ENCODE results near the gene ATG7. TPM values are rescaled to one million over a fixed set of nuclear protein-coding genes. Genes with fewer than 3 reads are reported as not detected.
A peak's percentile ranks its signal among the peaks of the same experiment; 100 is the strongest.

ATG7 gene
- total RNA-seq, 1 experiment from 2014 or later: 29.3 TPM

GRCh38 chr3:11239796-11240195 is 32.4 kb upstream of the ATG7 start:
- Histone ChIP-seq H3K79me2 (ENCODE audit: insufficient read depth, low read length) (peaks cover 7% of the 10 kb centered on the region; the same call in 1 of the 2 replicates), H3K9me3 (ENCODE audit: control insufficient read depth in 1 of 2, insufficient read depth in 1 of 2, low read depth in 1 of 2, low read length in 2 of 2) (no peaks in the 10 kb centered on the region), H3K4me3 (replicated peaks in 1 of 2; ENCODE audit: low read depth in 1 of 2, low read length in 2 of 2) (no peak overlapping the region), H3K9ac (ENCODE audit: low read length) (no peak overlapping the region), H2AFZ (ENCODE audit: low read depth, low read length, poor library complexity, severe bottlenecking) (no peak overlapping the region), H3K9me2 (ENCODE audit: insufficient read depth) (no peaks in the 10 kb centered on the region), H3K27ac (ENCODE audit: low read depth, low read length) (no peak overlapping the region), H3K4me2 (ENCODE audit: low read length) (peak overlapping the region; percentile 66), H3K4me1 (ENCODE audit: control insufficient read depth in 1 of 2, insufficient read depth in 2 of 2, low read length in 2 of 2) (peaks cover 3 to 51% of the 10 kb centered on the region in 2 experiments), H4K20me1 (ENCODE audit: insufficient read depth) (no peaks in the 10 kb centered on the region), H3K36me3 (ENCODE audit: control insufficient read depth in 1 of 2, insufficient read depth in 2 of 2, low read length in 2 of 2) (no peaks in the 10 kb centered on the region), H3K27me3 (ENCODE audit: insufficient read depth, low read length) (no peaks in the 10 kb centered on the region)
- RAD21 ChIA-PET (ENCODE audit: low non-redundant PET in 1 of 2, low total read pairs in 2 of 2, uncharacterized antibody in 2 of 2, unreplicated experiment in 2 of 2): interaction anchor here in 1 of 2 experiments (0.6 kb wide), 1 partner anchor 235 kb away, joined by 3 read pairs; no protein-coding TSS in a partner anchor
- no peak for ATAC-seq
- intact Hi-C loops (cut with micrococcal nuclease): loop anchor here (5.0 to 10.0 kb wide), 2 partner anchors 413 to 595 kb away; no protein-coding TSS in a partner anchor
- POLR2A ChIA-PET: no interaction called here
- DNase-seq (ENCODE audit: low read depth, low spot score): no peak
- no TSS peak for BruUV-seq (replicated peaks)
- CTCF ChIA-PET: no interaction called here
- TF ChIP-seq EZH2phosphoT487 (IDR thresholded peaks at IDR 0.05; ENCODE audit: borderline replicate concordance): no peak
- no peak for TF ChIP-seq MAX (IDR thresholded peaks at IDR 0.05)
- TF ChIP-seq ELF1 (IDR thresholded peaks at IDR 0.05; ENCODE audit: borderline replicate concordance, low read depth): no peak
- TF ChIP-seq POLR2A (IDR thresholded peaks at IDR 0.05; ENCODE audit: borderline replicate concordance, extremely low read depth, insufficient read depth, insufficient read length): no peak
- no peak for TF ChIP-seq RAD21 (IDR thresholded peaks at IDR 0.05; ENCODE audit: low read depth)
- TF ChIP-seq CTCF (IDR thresholded peaks at IDR 0.05 in 2 of 3, conservative IDR thresholded peaks at IDR 0.05 in 1 of 3; ENCODE audit: borderline replicate concordance in 1 of 3, insufficient read depth in 1 of 3, low read depth in 2 of 3, low read length in 2 of 3): no peak
- TF ChIP-seq, protein P1, sequence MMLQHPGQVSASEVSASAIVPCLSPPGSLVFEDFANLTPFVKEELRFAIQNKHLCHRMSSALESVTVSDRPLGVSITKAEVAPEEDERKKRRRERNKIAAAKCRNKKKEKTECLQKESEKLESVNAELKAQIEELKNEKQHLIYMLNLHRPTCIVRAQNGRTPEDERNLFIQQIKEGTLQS (IDR thresholded peaks at IDR 0.05): no peak
- no peak for TF ChIP-seq FOSL1 (IDR thresholded peaks at IDR 0.05; ENCODE audit: low read depth)
- TF ChIP-seq TCF7L2 (IDR thresholded peaks at IDR 0.05; ENCODE audit: borderline replicate concordance, extremely low read depth, insufficient read depth, insufficient read length): no peak
- no peak for TF ChIP-seq CBX3 (IDR thresholded peaks at IDR 0.05; ENCODE audit: low read depth)
- no peak for TF ChIP-seq SIN3A (IDR thresholded peaks at IDR 0.05; ENCODE audit: low read depth)
- no peak for TF ChIP-seq ZNF274 (IDR thresholded peaks at IDR 0.05; ENCODE audit: low read depth, low read length)
- TF ChIP-seq JUND (IDR thresholded peaks at IDR 0.05): no peak
- TF ChIP-seq SRF (IDR thresholded peaks at IDR 0.05; ENCODE audit: low read depth): no peak
- no peak for TF ChIP-seq EZH2 (IDR thresholded peaks at IDR 0.05)
- TF ChIP-seq ZFX (IDR thresholded peaks at IDR 0.05): no peak
- no peak for TF ChIP-seq POLR2AphosphoS5 (IDR thresholded peaks at IDR 0.05; ENCODE audit: low read depth, low read length)
- TF ChIP-seq YY1 (IDR thresholded peaks at IDR 0.05; ENCODE audit: extremely low read depth, insufficient replicate concordance, low read depth, low read length): no peak

Measured in HCT116 (cell line).